22Rv1 (cell line): ENCODE measurements around the gene CTNNA3.
A peak's percentile ranks its signal among the peaks of the same experiment; 100 is the strongest.

Experiments
- H3K27ac ChIP-seq: fragments of 450-650 bp; 2 replicates; pipeline ENCODE4 v1.5.1; 2017
- CTCF ChIP-seq: fragments of 450-650 bp; IDR thresholded peaks from 2 replicates; pipeline ENCODE4 v1.5.1; 2017; ENCODE audit warnings: mild to moderate bottlenecking
- ZFX ChIP-seq: fragments of 450-650 bp; IDR thresholded peaks from 2 replicates; pipeline ENCODE4 v1.6.1; 2017; ENCODE audit warnings: antibody characterized with exemption, borderline replicate concordance

Gene CTNNA3

GRCh38 chr10:66649626-66650025, 1046.4 kb downstream of the CTNNA3 start:
- no peak for TF ChIP-seq ZFX
- no peak for TF ChIP-seq CTCF
- no peak overlapping the region for H3K27ac ChIP-seq

- TF ChIP-seq ZFX = no peak
- TF ChIP-seq CTCF = no peak
Observed at GRCh38 chr10:66642217-66642616, 1053.8 kb downstream of the CTNNA3 start.

GRCh38 chr10:66639371-66639770, 1056.6 kb downstream of the CTNNA3 start:
- TF ChIP-seq ZFX (no peak), CTCF (no peak)

More at GRCh38 chr10:66642217-66642616, 1053.8 kb downstream of the CTNNA3 start:
- H3K27ac ChIP-seq = no peak overlapping the region

GRCh38 chr10:66637273-66638036, 1058.5 kb downstream of the CTNNA3 start:
- TF ChIP-seq CTCF (no peak), ZFX (no peak)

More at GRCh38 chr10:66639371-66639770, 1056.6 kb downstream of the CTNNA3 start:
- H3K27ac ChIP-seq = no peak overlapping the region

GRCh38 chr10:66629996-66630395, 1066.0 kb downstream of the CTNNA3 start:
- no peak overlapping the region for H3K27ac ChIP-seq
- no peak for TF ChIP-seq ZFX
- TF ChIP-seq CTCF = no peak

More at GRCh38 chr10:66637273-66638036, 1058.5 kb downstream of the CTNNA3 start:
- no peak overlapping the region for H3K27ac ChIP-seq

- TF ChIP-seq ZFX = no peak
- TF ChIP-seq CTCF = peak; percentile 63
- H3K27ac ChIP-seq = no peak overlapping the region
Observed at GRCh38 chr10:66627156-66627555, 1068.8 kb downstream of the CTNNA3 start.

GRCh38 chr10:66625709-66626590, 1070.0 kb downstream of the CTNNA3 start:
- no peak for TF ChIP-seq CTCF
- no peak for TF ChIP-seq ZFX
- no peak overlapping the region for H3K27ac ChIP-seq
